GM19438 (cell line): ENCODE data around the gene CRTC1.

Experiments used
- ATAC-seq: cut with Tn5 transposase; IDR thresholded peaks from one replicate; pipeline ENCODE4 v1.9.1; 2021; ENCODE audit warnings: low read depth; ENCODE audit not compliant: unreplicated experiment

CRTC1 gene

DNA sequence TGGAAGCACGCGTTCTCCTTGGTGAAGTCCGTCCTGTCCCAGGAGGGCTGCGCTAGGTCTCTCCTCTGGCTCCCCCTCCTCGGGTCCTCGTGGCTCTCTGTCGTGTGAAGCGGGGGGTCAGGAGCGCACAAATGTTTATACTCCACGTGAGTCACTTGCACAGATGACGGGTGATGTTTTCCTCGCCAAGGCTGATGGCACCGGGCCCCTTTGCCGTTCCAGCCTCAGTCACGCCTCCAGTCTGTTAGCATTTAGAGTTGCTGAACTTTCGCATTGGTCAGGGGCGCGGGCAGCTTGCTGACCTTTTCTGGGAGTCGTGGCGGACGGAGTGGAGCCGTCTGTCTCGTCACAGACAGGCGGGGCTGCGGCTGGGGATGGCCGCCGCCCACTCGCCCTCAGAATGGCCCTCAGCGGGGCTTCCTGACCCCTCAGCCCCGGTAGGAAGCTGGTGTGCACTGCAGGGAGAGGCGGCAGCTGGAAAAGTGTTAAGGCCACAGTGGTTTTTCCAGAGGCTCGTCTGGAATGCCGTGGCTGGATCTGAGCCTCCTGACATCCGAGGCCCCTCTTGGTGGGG, 32.9 kb upstream of the CRTC1 start:
- ATAC-seq: no peak

DNA sequence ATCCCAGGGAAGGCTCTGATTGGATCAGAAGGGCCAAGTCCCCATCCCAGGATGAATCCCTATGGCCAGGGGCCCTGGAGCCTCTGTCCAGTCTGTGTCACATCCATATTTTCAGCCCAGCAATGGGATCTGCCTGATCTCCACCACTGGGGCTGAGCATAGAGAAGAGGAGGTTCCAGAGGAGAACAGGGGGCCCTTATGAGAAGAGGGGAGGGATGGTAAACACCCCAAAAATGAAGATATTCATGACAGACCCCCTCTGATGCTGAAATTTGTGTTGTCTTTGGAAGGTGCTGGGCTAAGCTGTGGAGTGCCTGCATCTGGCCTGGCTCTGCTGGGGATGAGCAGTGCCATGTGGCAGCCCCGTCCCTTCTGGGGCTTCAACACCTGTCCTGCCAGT, 32.2 kb upstream of the CRTC1 start:
- ATAC-seq: no peak

DNA sequence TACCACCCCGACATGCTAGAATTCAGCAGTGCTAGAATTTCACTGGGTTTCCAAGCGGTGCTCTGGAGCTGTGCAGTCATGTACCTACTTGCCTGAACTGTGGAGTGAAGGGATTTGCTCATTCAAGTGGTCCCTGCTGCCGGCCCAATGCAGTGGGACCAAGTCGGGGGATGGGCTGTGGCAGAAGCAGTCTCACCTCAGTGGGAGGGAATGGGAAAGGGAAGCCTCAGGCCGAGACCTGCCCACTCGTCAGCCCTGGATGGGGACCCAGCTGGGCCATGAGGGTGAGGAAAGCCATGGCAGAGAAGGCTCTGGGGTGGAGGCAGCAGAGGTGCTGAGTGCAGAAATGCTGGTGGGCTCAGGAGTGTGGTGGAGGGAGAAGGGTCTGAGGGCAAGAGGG, 31.7 kb upstream of the CRTC1 start:
- ATAC-seq: no peak

DNA sequence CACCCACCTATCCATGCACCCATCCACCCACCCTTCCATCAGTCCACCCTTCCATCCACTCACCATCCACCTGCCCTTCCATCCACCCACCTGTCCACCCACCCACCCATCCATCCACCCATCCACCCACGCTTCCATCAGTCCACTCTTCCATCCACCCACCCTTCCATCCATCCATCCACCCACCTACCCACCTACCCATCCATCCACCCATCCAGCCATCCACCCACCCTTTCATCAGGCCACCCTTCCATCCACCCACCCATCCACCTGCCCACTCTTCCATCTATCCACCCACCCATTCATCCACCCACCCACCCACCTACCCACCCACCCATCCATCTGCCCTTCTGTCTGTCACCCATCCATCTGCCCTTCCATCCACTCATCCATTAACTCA, 29.6 kb upstream of the CRTC1 start:
- no peak for ATAC-seq

DNA sequence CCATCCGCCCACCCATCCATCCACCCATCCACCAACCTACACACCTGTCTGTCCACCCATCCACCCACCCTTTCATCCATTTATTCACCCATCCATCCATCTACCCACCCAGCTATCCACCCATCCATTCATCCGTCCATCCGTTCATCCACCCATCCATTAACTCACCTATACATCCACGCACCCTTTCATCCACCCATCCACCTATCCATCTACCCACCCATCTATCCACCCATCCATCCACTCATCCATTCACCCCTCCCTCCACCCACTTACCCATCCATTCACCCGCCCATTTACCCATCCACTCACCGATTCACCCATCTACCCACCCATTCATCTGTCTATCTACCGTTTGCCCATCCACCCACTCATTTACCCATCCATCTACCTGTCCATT, 29.0 kb upstream of the CRTC1 start:
- no peak for ATAC-seq

DNA sequence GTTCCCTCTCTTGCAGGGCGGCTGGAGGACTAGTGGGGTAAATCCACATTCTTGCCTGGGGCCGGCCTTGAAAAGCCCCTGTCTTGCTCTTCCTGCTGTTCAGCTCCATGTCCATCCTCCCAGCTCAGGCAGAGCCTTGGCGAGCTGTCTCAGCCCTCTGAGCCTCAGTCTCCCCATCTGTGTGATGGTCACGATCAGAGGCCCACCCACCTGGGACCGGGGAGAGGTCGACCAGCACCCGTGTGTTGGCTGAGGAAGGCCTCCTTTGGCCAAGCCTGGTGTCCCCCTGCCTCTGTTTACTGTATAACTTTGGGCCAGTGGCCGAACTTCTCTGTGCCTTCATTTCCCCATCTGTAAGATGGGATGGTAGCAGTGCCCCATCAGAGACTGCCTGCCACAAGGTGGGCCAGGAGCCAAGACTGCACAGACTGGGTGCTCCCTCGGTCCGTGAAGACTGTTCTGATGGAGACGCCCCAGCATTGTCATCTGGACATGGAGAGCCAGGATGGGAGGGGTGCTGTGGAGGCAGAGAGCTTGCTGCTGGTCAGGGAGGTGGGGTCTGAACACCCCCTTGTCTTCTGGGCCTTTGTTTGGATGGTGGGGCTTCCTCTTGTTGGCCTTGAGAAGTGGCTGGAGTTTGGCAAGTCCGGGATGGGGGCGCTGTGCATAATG, 28.2 kb upstream of the CRTC1 start:
- no peak for ATAC-seq

DNA sequence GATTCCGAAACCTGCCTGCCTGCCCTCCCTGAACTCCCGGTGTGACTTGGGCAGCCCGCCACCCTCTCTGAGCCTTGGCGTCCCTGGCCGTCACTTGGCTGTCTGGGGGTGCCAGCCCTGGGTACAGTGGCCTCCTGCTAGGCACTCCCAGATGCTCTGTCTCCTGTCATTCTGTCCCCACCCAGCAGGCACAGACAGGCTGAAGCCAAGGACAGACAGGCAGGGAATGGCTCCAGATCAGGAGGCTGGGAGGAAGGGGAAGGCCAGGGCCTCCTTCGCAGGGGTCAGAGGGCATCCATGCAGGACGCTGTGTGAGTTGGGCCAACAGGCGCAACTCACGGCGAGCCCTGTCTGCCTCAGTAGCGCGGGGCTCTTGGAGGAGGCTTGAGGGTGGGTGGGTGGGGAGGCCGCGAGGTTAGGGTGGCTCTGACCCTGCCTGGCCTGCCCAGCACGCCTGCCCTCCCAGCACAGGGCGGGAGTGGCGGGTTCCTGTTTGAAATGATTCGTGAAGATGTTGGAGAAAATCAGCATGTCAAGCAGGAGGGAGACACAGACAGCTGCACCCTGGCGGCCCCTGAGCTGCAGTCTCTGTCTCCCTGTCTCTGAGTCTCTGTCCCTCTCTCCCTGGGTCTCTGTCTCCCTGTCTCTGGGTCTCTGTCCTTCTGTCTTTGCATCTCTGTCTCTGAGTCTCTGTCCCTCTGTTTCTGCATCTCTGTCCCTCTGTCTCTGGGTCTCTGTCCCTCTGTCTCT, 27.0 kb upstream of the CRTC1 start:
- no peak for ATAC-seq

DNA sequence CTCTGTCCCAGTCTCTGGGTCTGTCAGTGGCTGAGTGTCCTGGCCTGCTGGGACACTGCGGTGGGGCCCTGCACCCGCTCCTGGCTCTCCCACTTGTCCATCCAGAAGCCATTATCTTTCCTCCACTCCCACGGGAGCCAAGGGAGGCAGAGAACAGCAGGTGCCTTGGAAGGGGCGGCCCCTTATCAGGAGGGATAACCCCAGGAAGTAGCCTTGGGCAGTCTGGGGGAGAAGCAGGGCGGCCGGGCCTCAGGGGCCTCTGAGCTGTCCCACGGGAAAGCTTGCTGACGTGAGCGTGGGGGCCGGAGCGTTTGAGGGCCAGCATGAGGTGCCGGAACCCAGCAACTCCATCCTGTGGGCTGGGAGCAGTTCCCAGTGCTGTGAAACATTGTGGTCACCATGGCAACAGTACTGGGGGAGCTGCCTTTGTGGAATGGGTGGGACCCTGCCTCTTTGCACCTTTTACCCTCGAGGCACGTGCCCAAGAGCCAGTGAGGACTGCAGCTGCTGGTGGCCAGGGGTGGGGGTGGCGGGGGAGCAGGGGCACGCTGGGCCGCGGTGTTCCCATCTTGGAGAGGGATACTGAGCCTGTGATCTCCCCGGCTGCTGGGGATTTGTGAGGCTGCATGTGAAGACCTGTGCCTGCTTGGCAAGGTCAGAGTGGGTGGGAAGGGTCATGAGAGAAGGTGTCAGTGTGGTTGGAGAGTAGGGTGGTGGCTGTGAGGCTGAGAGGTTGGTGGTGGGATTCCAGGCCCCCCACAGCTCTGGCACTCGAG, 25.7 kb upstream of the CRTC1 start:
- ATAC-seq: no peak

DNA sequence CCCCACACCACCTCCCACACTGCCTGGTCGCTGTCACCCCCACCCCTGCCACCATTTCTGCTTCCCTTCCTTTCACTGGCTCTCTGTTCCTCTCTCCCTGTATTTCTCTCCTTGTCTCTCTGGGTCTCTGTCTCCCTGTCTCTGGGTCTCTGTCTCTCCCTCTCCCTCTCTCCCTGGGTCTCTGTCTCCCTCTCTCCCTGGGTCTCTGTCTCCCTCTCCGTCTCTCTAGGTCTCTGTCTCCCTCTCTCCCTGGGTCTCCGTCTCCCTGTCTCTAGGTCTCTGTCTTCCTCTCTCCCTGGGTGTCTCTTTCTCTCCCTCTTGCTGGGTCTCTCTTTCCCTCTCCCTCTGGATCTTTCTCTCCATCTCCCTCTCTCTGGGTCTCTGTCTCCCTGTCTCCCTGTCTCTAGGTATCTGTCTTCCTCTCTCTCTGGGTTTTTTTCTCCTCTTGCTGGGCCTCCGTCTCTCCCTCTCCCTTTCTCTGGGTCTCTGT, 25.1 kb upstream of the CRTC1 start:
- no peak for ATAC-seq

DNA sequence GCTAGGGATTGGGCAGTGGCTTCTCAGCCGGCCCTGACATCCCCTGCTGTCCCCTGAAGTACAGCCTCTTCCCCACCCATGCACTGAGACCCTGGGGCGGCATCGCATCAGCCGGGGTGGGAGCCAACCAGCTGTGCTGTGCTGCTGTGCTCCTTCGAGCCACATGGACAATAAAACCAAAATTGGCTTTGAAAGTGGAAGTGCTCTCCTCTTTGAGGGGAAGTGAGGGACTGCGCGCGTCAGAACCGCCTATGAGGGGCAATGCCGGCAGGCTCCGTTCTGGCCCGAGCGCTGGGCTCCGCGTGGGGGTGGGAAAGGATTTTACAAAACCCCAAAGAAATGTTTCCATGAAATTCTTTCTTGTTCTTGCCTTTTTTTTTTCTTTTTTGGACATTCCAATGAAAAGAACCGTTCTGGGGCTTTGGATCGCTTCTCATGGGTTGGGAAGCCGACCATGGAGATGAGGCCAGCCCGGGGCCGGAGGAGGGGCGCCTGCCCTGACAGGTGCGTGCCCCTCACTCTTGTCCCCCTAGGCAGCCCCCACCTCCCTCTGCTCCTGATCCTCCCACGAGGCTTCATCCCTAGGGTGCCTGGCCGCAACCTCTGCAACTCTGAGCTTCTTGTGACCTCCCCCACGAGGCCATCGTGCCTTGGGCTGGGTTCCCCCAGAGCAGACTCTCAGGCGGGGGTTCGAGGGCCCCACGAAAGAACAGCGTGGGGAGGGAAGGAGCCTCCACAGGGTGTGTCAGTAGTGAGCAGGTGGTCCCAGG, 24.0 kb upstream of the CRTC1 start:
- ATAC-seq: no peak

DNA sequence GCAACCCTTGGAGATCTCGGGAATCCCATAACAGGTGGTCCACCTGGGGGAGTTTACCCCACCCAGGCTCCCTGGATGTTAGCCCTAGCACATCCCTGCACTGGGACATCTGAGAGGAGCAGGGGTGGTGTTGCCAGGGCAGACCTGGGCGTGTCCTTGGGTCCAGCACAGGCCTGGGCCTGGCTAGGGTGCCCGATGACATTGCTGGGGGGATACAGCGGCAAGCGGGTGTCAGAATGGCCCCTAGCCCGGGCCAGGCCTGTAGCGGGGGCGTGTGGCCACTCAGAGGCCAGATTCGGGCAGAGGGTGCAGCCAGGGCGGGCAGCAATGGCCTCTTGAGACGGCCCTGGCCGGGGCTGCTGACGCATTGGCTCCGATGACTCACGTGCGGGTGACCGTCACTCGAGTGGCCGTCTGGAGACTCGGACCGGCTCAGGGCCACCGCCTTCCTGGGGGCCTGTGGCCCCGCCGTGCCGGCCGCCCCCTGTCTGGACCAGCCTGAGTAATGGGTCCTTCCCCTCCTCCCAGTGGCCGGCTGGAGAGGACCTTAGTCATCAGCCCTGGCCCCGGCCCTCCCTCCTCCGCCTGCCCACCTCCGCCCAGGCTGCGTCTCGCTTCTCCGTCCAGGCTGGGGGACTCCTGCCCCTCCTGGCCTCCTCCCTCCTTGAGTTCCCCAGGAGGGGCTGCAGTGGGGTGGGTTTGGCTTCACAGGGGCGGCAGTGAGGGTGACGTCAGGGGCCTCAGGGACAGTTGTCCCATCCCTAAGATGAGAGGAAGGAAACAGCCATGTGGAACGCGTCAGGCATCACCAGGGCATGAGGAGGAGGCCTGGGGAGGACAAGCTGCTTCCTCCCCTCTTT, 23.2 kb upstream of the CRTC1 start:
- no peak for ATAC-seq

DNA sequence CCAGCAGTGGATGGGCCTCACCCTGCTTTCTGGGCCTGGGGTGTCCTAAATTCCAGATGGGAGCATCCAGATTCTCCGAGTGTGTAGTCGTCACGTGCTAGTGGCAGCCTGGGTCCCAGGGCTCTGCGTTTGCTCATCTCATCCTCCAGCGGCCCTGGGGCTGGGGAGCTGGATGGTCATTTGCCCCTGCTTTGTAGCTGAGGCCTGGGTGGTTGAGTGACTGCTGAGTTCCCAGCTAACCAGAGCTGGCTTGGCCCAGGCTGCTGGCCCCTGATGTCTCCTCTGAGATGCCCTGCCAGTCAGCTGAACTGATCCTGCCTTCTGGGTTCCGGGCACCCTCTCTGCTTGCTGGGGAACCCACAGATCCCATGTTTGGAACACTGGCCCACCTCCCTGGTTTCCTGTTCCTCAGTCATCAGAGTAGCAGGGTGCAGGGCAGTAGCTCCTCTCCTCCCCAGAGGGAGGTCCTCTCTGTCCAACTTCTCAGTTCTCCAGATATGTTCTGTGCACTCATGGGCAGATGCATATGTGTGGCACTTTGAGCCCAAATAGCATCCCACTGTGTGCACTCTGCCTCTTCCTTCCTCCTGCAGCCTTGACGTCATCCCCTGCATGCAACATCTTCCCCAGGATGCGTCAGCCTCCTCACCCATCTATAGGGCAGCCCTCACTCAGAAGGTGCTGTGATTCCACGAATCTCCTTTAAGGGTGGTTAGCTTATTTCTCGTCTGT, 22.4 kb upstream of the CRTC1 start:
- ATAC-seq: no peak

DNA sequence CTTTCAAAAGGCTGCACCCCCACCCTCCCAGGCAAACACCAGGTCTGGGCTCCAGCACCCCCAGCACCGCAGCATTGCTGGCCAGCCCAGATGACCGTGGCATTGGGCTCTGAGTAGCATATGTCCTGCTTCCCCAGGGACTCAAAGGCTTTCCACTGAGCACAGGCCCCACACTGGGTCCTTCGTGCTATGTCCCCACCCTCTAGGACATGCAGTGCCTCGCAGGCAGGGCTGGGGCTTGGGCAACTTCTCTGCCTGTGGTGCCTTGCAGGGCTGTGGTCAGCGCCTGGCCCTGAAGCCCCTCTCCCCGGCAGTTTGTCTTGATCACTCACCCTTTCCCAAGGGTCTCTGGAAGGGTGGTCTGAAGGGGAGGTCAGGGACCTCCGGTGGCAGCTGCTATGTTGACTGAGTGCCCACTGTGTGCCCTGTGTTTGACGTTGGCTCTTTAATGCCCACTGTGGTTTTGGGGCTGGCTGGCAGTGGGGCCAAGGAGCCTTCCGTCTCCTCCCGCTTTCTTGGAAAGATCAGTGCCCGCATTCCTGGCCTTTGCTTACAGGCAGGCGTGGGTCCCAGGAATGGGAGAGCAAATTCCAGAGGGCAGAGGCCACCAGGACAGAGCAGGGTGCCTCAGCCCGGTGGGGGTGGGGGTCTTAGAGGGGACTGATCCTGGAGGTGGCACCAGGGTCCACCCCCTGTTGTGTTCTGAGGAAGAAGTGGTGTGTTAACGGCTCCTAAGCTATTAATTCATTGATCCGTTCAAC, 20.3 kb upstream of the CRTC1 start:
- ATAC-seq: no peak

DNA sequence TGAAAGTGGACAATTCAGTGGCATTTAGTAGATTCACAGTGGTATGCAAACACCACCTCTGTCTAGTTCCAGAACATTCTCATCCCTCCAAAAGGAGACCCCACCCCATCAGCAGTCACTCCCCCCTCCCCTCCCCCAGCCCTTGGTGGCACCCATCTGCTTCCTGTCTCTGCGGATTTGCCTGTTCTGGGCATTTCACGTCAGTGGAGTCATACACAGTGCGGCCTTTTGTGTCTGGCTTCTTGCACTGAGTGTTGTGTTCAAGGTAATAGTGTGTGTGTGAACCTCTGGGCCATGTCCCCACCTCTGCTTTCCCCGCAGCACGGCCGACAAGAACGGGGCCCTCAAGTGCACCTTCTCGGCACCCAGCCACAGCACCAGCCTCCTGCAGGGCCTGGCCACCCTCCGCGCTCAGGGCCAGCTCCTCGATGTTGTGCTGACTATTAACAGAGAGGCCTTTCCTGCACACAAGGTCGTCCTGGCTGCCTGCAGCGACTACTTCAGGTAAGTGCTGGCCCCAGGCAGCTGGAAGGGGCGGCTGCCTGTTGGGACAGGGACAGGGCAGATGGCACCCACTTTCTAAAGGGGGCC, 19.4 kb upstream of the CRTC1 start:
- no peak for ATAC-seq

DNA sequence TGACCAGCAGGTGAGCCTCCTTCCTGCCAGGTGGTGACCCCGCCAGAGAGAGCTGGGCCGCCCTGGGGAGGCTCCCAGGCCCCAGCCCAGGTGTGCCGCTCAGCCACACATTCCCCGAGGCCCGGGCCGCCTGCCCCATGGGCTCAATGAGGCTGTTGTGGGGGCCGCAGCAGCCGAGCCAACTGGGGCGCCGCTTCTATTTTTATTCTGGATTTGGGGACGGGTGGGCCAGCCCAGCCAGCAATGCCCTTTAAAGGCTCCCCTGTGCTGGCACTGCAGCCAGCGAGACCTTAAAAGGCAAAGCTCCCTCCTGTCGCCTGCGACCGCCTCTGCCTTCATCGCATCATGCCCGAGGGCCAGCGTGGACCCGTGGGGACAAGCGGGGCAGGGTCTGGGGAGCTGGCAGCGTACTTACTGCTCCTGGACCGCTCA, 17.7 kb upstream of the CRTC1 start:
- no peak for ATAC-seq

DNA sequence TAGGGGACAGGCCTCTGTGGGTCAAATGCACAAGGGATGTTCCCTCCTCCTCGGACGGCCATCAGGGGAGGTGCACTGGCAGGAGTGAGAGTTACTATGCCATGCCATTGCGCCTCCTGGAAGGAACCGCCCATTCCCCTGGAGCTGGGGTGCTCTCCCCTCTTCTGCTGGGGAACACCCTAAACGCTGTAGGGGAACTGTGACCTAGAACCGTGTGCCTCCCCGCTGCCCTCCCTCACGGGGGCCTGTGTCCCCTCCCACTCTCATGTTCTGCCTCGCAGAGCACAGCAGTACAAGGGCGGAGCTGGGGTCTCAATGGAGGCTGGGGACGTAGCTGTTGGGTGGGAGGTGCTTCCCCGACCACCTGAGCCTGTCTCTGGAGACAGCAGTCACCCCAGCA, 17.2 kb upstream of the CRTC1 start:
- no peak for ATAC-seq

DNA sequence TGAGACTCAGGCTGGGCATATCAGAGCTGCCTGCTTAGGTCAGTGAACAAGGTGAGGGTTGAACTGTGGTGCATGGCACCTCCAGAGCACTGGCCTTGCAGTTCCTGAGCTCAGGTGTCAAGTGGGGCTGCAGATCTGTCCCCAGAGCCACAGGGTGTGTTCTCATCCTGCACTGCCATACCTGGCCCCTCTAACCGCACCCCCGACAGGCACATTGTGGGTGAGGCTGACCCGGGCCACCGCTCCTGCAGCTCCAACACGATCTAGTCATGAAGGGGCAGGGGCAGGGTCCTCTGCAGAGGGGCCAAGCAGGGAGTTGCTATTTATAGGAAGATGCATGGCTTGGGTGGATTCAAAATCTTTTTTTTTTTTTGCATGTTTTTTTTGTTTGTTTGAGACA, 16.7 kb upstream of the CRTC1 start:
- ATAC-seq: no peak
